Neuronal stem cell (in vitro differentiated cells): Measurements from ENCODE around the gene CLIC4.

Source experiments
- DNase-seq: peaks from one replicate; pipeline ENCODE4 v3.0.0-alpha.2; 2013; ENCODE audit warnings: low spot score
- H2AFZ ChIP-seq: one replicate; pipeline ENCODE4 v1.6.1; 2013; ENCODE audit warnings: mild to moderate bottlenecking, low read length, inconsistent platforms
- H2AK5ac ChIP-seq: 2 replicates; pipeline ENCODE4 v1.6.1; 2013; ENCODE audit warnings: low read depth, mild to moderate bottlenecking, inconsistent platforms, low read length, moderate library complexity, mixed read lengths
- H2BK120ac ChIP-seq: 2 replicates; pipeline ENCODE4 v1.6.1; 2013; ENCODE audit warnings: low read depth, mild to moderate bottlenecking, inconsistent platforms, low read length, moderate library complexity, mixed read lengths
- H2BK12ac ChIP-seq: one replicate; pipeline ENCODE4 v1.6.1; 2013; ENCODE audit warnings: low read length, inconsistent platforms
- H2BK15ac ChIP-seq: 2 replicates; pipeline ENCODE4 v1.6.1; 2013; ENCODE audit warnings: mild to moderate bottlenecking, low read length, inconsistent platforms, mixed read lengths
- H2BK5ac ChIP-seq: one replicate; pipeline ENCODE4 v1.6.1; 2013; ENCODE audit warnings: inconsistent platforms, mild to moderate bottlenecking, low read length, moderate library complexity
- H3K14ac ChIP-seq: one replicate; pipeline ENCODE4 v1.6.1; 2013; ENCODE audit warnings: low read length, inconsistent platforms
- H3K18ac ChIP-seq: 2 replicates; pipeline ENCODE4 v1.6.1; 2013; ENCODE audit warnings: low read length, inconsistent platforms
- H3K23ac ChIP-seq: 2 replicates; pipeline ENCODE4 v1.6.1; 2013; ENCODE audit warnings: low read depth, mild to moderate bottlenecking, mixed read lengths, low read length, inconsistent platforms; ENCODE audit not compliant: poor library complexity
- H3K27ac ChIP-seq: replicated peaks from 3 replicates; pipeline ENCODE4 v1.5.1; 2013; ENCODE audit warnings: low read length, inconsistent platforms
- H3K27me3 ChIP-seq, 3 experiments: 2 replicates each; pipeline ENCODE4 v1.6.1; 2013; ENCODE audit warnings: low read length in 3 of 3, mild to moderate bottlenecking in 2 of 3, inconsistent platforms in 1 of 3, low read depth in 1 of 3, mixed read lengths in 1 of 3, moderate library complexity in 1 of 3; ENCODE audit not compliant: control insufficient read depth in 3 of 3, insufficient read depth in 3 of 3
- H3K36me3 ChIP-seq, 2 donors: replicated peaks in 1 of 2; 2 replicates each; pipeline ENCODE4 v1.6.1; 2013; ENCODE audit warnings: low read length in 2 of 2; ENCODE audit not compliant: control insufficient read depth in 2 of 2, insufficient read depth in 2 of 2
- H3K4ac ChIP-seq: 2 replicates; pipeline ENCODE4 v1.6.1; 2013; ENCODE audit warnings: inconsistent platforms, mild to moderate bottlenecking, low read length, moderate library complexity
- H3K4me1 ChIP-seq, 2 donors: 1 replicate in 1 of 2; 2 replicates in 1 of 2; pipeline ENCODE4 v1.6.1; 2013; ENCODE audit warnings: low read length in 2 of 2, low read depth in 1 of 2; ENCODE audit not compliant: control insufficient read depth in 2 of 2, insufficient read depth in 1 of 2
- H3K4me2 ChIP-seq: one replicate; pipeline ENCODE4 v1.6.1; 2013; ENCODE audit warnings: mild to moderate bottlenecking, low read length, inconsistent platforms; ENCODE audit not compliant: insufficient read depth, poor library complexity, severe bottlenecking
- H3K4me3 ChIP-seq, 2 donors: 2 replicates each; pipeline ENCODE4 v1.5.1; 2013; ENCODE audit warnings: low read length in 2 of 2, mild to moderate bottlenecking in 2 of 2, inconsistent platforms in 1 of 2, moderate library complexity in 1 of 2
- H3K79me1 ChIP-seq: one replicate; pipeline ENCODE4 v1.6.1; 2013; ENCODE audit warnings: low read depth, mild to moderate bottlenecking, inconsistent platforms, low read length, moderate library complexity
- H3K9ac ChIP-seq: one replicate; pipeline ENCODE4 v1.6.1; 2013; ENCODE audit warnings: mild to moderate bottlenecking, low read depth, low read length, inconsistent platforms; ENCODE audit not compliant: poor library complexity
- H3K9me3 ChIP-seq, 2 donors: replicated peaks in 1 of 2; 2 replicates each; pipeline versions ENCODE3 to v1.6.1; 2013; ENCODE audit warnings: low read length in 2 of 2, mild to moderate bottlenecking in 2 of 2, inconsistent platforms in 1 of 2, low read depth in 1 of 2, mixed read lengths in 1 of 2, moderate library complexity in 1 of 2; ENCODE audit not compliant: control insufficient read depth in 2 of 2, insufficient read depth in 1 of 2
- H4K8ac ChIP-seq: one replicate; pipeline ENCODE4 v1.6.1; 2013; ENCODE audit warnings: low read depth, mild to moderate bottlenecking, inconsistent platforms, low read length, moderate library complexity
- H4K91ac ChIP-seq: one replicate; pipeline ENCODE4 v1.6.1; 2013; ENCODE audit warnings: low read length, low read depth, mild to moderate bottlenecking, inconsistent platforms; ENCODE audit not compliant: poor library complexity
- WGBS, 2 donors: extraction: QIAGEN DNeasy Blood & Tissue Kit; methylation state at CpG; one replicate each; pipeline ENCODE4 v1.1.7; 2013; ENCODE audit warnings: missing lambda C conversion rate in 2 of 2, mixed read lengths in 1 of 2; ENCODE audit not compliant: insufficient read length in 2 of 2, insufficient replicate concordance in 1 of 2; ENCODE audit errors: extremely low coverage in 2 of 2; 5-methylcytosine and 5-hydroxymethylcytosine counted together

The CLIC4 gene

DNA sequence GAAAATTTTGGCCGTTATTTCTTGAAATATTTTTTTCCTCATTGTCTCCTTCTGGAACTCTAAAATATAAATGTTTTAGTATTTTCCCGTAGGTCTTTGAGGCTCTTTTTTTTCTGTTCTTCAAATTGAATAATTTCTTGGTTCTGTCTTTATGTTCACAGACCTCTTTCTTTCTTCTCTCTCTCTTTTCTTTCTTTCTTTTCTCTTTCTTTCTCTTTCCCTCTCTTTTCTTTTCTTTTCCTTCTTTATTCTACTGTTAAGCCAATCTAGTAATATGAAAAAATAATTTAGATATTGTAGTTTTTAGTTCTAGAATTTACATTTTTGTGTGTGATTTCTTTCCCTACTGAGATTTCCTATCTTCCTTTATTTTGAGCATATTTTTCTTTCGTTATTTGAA is 30.1 kb downstream of the CLIC4 start:
- WGBS, 2 donors, result no CpG with 5 or more reads among the region's 3 CpGs
- H2BK15ac ChIP-seq, result no peak overlapping the region
- H3K27me3 ChIP-seq, result no peaks in the 10 kb centered on the region
- no peak overlapping the region for H3K23ac ChIP-seq
- H2AFZ ChIP-seq, result no peak overlapping the region
- peaks cover 0 to 19% of the 10 kb centered on the region in 2 donors for H3K36me3 ChIP-seq
- no peak overlapping the region for H3K4ac ChIP-seq
- H2AK5ac ChIP-seq, result no peak overlapping the region
- no peak overlapping the region for H3K14ac ChIP-seq
- no peak overlapping the region for H3K18ac ChIP-seq
- peaks cover 9% of the 10 kb centered on the region for H3K79me1 ChIP-seq
- no peak overlapping the region for H3K4me3 ChIP-seq
- H4K91ac ChIP-seq, result no peak overlapping the region
- no peak for DNase-seq
- H2BK12ac ChIP-seq, result no peak overlapping the region
- no peak overlapping the region for H4K8ac ChIP-seq
- peaks cover 0 to 5% of the 10 kb centered on the region in 2 donors for H3K9me3 ChIP-seq
- no peak overlapping the region for H3K9ac ChIP-seq
- H2BK120ac ChIP-seq, result no peak overlapping the region
- no peak overlapping the region for H3K27ac ChIP-seq
- H2BK5ac ChIP-seq, result no peak overlapping the region
- no peak overlapping the region for H3K4me2 ChIP-seq
- peaks cover 0 to 3% of the 10 kb centered on the region in 2 donors for H3K4me1 ChIP-seq

DNA sequence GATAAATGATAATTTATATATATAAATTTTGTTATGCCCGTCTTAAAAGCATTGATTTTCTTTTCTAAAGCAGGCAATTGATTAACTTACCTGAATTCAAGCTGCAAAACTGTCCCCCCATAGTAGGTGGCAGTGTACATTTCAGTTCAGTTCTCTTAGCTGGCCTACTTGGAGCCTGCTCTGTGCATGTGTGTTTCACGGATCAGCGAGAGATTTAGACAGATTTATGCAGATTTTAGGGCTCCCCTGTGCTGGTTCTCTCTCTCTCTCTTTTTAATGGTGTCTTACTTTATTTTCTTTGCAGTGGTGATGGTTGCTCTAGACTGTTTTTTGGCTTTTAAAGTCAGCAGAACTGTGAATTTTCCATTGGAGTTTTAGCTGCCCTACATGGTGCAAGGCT is 30.7 kb downstream of the CLIC4 start:
- H2BK12ac ChIP-seq, result no peak overlapping the region
- DNase-seq, result no peak
- H4K91ac ChIP-seq, result no peak overlapping the region
- H3K23ac ChIP-seq, result no peak overlapping the region
- no peak overlapping the region for H2BK120ac ChIP-seq
- H2BK15ac ChIP-seq, result no peak overlapping the region
- peaks cover 0 to 3% of the 10 kb centered on the region in 2 donors for H3K4me1 ChIP-seq
- no peak overlapping the region for H2AK5ac ChIP-seq
- no peak overlapping the region for H4K8ac ChIP-seq
- no peak overlapping the region for H3K4ac ChIP-seq
- no peak overlapping the region for H3K4me2 ChIP-seq
- H3K9me3 ChIP-seq, result peaks cover 0 to 5% of the 10 kb centered on the region in 2 donors
- H3K9ac ChIP-seq, result no peak overlapping the region
- H3K79me1 ChIP-seq, result peaks cover 9% of the 10 kb centered on the region
- no peaks in the 10 kb centered on the region for H3K27me3 ChIP-seq
- H3K18ac ChIP-seq, result no peak overlapping the region
- H3K4me3 ChIP-seq, result no peak overlapping the region
- no peak overlapping the region for H2AFZ ChIP-seq
- no peak overlapping the region for H3K14ac ChIP-seq
- H2BK5ac ChIP-seq, result no peak overlapping the region
- H3K36me3 ChIP-seq, result peaks cover 0 to 19% of the 10 kb centered on the region in 2 donors
- no CpG with 5 or more reads among the region's 3 CpGs for WGBS, 2 donors
- H3K27ac ChIP-seq, result no peak overlapping the region

DNA sequence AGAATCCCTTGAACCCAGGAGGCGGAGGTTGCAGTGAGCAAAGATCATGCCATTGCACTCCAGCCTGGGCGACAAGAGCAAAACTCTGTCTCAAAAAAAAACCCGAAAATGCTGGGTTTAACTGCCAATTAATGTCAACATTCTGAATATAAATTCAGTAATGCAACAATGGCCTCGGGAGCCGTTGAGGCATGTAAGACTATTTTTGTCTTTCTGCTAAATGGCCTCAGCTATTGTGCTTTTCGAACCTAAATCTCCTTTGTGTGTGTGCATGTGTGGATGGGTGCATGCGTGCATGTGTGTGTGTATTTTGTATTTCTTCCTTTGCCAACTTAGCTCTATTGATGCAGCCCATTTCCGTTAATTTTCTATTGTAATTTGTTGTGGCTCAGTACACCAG is 31.6 kb downstream of the CLIC4 start:
- Histone ChIP-seq H2BK120ac (no peak overlapping the region), H3K4ac (no peak overlapping the region), H3K23ac (no peak overlapping the region), H3K27me3 (no peaks in the 10 kb centered on the region), H2BK5ac (no peak overlapping the region), H3K4me1 (peaks cover 0 to 3% of the 10 kb centered on the region in 2 donors), H2AFZ (no peak overlapping the region), H4K91ac (no peak overlapping the region), H3K36me3 (peaks cover 0 to 16% of the 10 kb centered on the region in 2 donors), H2AK5ac (no peak overlapping the region), H2BK12ac (no peak overlapping the region), H3K4me2 (no peak overlapping the region), H3K18ac (no peak overlapping the region), H3K4me3 (no peak overlapping the region), H3K9ac (no peak overlapping the region), H3K27ac (no peak overlapping the region), H2BK15ac (no peak overlapping the region), H3K14ac (no peak overlapping the region), H3K9me3 (peaks cover 0 to 5% of the 10 kb centered on the region in 2 donors), H3K79me1 (peaks cover 9% of the 10 kb centered on the region), H4K8ac (no peak overlapping the region)
- WGBS, 2 donors, result no CpG with 5 or more reads among the region's 8 CpGs
- no peak for DNase-seq

DNA sequence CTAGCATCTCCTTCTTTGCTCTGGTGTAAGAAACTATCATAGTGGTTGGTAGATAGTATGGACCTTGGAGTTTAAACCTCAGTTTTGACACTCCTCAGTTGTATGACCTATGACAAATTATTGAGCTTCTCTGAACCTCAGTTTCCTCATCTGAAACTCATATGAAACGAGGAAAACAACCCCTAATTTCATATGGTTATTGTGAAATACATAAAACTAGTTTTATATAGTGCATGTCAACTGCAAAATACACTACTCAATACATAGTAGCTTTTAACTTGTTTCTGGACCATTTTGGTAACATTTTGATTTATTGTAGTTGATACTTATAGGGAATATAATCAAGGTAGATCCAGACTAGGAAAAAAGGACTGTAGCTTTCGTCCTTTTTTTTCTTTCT is 32.9 kb downstream of the CLIC4 start:
- H2BK15ac ChIP-seq, result no peak overlapping the region
- WGBS, 2 donors, result no CpG with 5 or more reads among the region's 2 CpGs
- H3K4me2 ChIP-seq, result no peak overlapping the region

More for the DNA sequence above, 32.9 kb downstream of the CLIC4 start:
- Histone ChIP-seq H3K9me3 (peaks cover 0 to 5% of the 10 kb centered on the region in 2 donors), H3K4ac (no peak overlapping the region), H2BK12ac (no peak overlapping the region), H3K27me3 (no peaks in the 10 kb centered on the region), H3K36me3 (peaks cover 0 to 21% of the 10 kb centered on the region in 2 donors), H2AK5ac (no peak overlapping the region), H2BK120ac (no peak overlapping the region), H3K23ac (no peak overlapping the region), H3K18ac (no peak overlapping the region), H3K27ac (no peak overlapping the region), H4K91ac (no peak overlapping the region), H2BK5ac (no peak overlapping the region), H4K8ac (no peak overlapping the region), H3K4me1 (peaks cover 0 to 3% of the 10 kb centered on the region in 2 donors), H3K79me1 (peaks cover 9% of the 10 kb centered on the region), H3K4me3 (no peak overlapping the region), H3K9ac (no peak overlapping the region), H3K14ac (no peak overlapping the region), H2AFZ (no peak overlapping the region)
- no peak for DNase-seq
